Measurements from ENCODE around the gene DEPDC1. TPM values are rescaled to one million over a fixed set of nuclear protein-coding genes. Genes with fewer than 3 reads are reported as not detected.

DEPDC1 gene
- total RNA-seq, 1 donor from 2014 or later = 0.27 TPM

- no peak for DNase-seq (ENCODE audit: low spot score)
- intact Hi-C loops (cut with DNase I) = no loop called here
- ATAC-seq = no peak
Measured at GRCh38 chr1:68431076-68431475, 65.8 kb downstream of the DEPDC1 start.

GRCh38 chr1:68429233-68429808 is 67.6 kb downstream of the DEPDC1 start:
- no peak for ATAC-seq
- intact Hi-C loops (cut with DNase I) = no loop called here

GRCh38 chr1:68426594-68426993 is 70.3 kb downstream of the DEPDC1 start:
- intact Hi-C loops (cut with DNase I) = no loop called here
- no peak for ATAC-seq
- DNase-seq (ENCODE audit: low spot score) = no peak

More at GRCh38 chr1:68429233-68429808, 67.6 kb downstream of the DEPDC1 start:
- DNase-seq (ENCODE audit: low spot score) = no peak

Other genes with a start within 250 kb of the DEPDC1 start
- not detected for gene RPE65, start 47.1 kb downstream of the DEPDC1 start, total RNA-seq